Mammary epithelial cell (primary cell): ENCODE measurements around the gene EVA1A.

ENCODE experiments used
- CTCF ChIP-seq, 2 donors: IDR thresholded peaks in 1 of 2; conservative IDR thresholded peaks in 1 of 2; 2 replicates each; pipeline ENCODE4 v1.5.1; 2011 to 2012; ENCODE audit warnings: inconsistent platforms in 2 of 2, low read length in 2 of 2, mild to moderate bottlenecking in 2 of 2, control low read depth in 1 of 2, low read depth in 1 of 2; ENCODE audit not compliant: insufficient read depth in 1 of 2; ENCODE audit errors: extremely low read depth in 1 of 2
- EZH2 ChIP-seq: IDR thresholded peaks from 2 replicates; pipeline ENCODE4 v1.6.1; 2012; ENCODE audit warnings: low read length, inconsistent platforms, borderline replicate concordance

- TF ChIP-seq CTCF (conservative IDR thresholded peaks at IDR 0.05 in 1 of 2, IDR thresholded peaks at IDR 0.05 in 1 of 2; ENCODE audit: extremely low read depth in 1 of 2, insufficient read depth in 1 of 2, low read depth in 1 of 2, low read length in 2 of 2) (no peak), EZH2 (no peak)
Measured at GRCh38 chr2:75603477-75603876, 42.7 kb upstream of the EVA1A start.
